Erythroblast (primary cell): ENCODE measurements around the gene BNIPL.
A peak's percentile ranks its signal among the peaks of the same experiment; 100 is the strongest.

Experiments
- DNase-seq, 2 experiments: peaks; one replicate each; lab custom pipeline; 2025; lab: John Stamatoyannopoulos, UW
- GATA1 ChIP-seq: IDR thresholded peaks from 2 replicates; pipeline ENCODE4 v1.6.1; 2011; ENCODE audit warnings: low read depth, mild to moderate bottlenecking, control low read depth, low read length, moderate library complexity
- POLR2A ChIP-seq: IDR thresholded peaks from 2 replicates; pipeline ENCODE4 v1.6.1; 2011; ENCODE audit warnings: mild to moderate bottlenecking, low read length

The BNIPL gene

DNA sequence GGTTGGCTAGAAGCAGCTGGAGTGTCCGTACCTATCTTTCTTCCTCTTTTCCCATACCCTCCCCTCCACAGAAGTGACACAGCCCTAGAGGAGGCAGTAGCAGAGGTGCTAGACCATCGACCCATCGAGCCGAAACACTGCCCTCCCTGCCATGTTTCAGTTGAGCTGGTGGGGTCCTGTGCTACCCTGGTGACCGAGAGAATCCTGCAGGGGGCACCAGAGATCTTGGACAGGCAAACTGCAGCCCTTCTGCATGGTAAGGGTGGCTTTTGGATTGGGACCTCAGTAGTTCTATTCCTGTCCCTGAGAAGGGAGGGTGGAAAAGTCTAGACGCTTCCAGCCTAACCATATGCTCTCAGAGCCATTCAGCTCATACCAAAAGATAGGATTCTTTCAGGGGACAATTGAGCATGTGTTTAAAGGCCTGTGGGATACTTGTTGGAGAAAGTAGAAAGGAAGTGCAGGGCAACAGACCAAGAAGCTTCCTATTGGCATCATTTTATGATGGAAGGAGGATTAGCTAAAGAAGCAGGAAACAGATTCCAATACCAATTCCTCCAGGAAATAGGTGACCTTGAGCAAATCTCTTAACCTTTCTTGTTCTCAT, 11.7 kb upstream of the BNIPL start:
- DNase-seq = peak; percentile 82 to 88
- TF ChIP-seq GATA1 = no peak
- no peak for TF ChIP-seq POLR2A

DNA sequence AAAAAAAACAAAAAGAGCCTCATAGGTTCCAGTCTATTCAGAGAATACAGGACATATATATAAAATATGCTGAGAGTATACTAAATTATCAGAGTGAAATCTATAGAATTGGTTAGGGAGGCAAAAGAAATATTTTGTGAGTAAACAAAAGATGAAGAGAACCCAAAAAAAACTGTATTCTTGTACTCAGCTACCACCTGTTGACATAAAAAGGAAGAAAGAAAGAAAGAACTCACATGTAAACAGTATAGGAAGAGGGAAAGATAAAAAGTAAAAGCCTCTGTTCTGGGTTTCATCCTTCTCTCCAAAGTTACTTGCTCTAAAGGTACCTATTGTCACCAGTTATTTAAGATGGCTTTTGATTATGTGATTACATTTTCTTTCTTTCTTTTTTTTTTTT, 9.9 kb upstream of the BNIPL start:
- DNase-seq = no peak
- TF ChIP-seq GATA1 = no peak
- TF ChIP-seq POLR2A = no peak

DNA sequence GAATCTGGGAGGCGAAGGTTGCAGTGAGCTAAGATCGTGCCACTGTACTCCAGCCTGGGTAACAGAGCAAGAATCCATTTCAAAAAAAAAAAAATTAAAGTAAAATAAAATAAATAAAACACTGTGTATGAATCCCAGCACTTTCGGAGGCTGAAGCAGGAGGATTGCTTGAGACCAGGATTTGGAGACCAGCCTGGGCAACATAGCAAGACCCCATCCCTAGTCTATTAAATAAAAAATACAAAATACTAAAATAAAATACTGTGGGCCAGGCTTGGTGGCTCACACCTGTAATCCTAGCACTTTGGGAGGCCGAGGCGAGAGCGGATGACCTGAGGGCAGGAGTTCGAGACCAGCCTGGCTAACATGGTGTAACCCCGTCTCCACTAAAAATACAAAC, 4.2 kb upstream of the BNIPL start:
- no peak for DNase-seq
- TF ChIP-seq GATA1 (no peak), POLR2A (no peak)

DNA sequence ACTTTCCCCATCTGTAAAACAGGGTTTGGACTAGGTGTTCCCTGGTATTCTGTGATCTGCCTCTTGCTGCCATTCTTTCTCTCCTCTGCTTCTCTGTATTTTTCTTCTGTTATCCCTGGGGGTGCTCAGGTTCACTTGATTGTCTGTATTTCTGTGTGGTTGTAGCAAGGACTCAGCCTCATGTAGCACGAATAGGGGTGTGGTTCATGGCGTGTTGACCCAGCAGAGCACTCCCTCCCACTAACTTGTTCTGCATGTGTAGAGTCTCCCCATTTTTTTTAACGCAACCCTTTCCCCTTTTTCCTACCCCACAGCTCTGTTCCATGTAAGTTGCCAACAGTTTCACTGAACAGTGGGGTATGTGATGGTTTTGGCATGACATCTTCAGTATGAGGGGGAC, 1.2 kb upstream of the BNIPL start:
- DNase-seq = no peak
- TF ChIP-seq POLR2A (no peak), GATA1 (no peak)

DNA sequence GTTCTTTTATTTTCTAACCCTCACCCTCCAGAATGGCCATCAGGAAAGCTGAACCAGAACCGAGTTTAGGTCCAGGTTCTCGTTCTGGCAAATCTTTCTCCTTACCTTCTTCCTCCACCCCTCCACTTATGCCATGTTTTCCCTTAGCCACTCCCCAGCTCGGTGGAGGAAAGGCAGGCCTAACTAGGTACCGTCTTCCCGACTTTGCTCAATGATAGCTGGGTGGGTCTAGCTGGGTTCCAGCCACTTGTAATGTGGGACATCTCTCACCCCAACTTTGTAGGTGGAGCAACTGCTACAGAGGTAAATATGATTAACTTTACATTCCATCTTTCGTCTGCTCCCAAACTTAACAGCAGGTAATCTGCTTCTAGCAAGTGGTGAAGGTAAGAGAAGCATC, 646 bp downstream of the BNIPL start:
- TF ChIP-seq POLR2A (no peak), GATA1 (no peak)
- no peak for DNase-seq

DNA sequence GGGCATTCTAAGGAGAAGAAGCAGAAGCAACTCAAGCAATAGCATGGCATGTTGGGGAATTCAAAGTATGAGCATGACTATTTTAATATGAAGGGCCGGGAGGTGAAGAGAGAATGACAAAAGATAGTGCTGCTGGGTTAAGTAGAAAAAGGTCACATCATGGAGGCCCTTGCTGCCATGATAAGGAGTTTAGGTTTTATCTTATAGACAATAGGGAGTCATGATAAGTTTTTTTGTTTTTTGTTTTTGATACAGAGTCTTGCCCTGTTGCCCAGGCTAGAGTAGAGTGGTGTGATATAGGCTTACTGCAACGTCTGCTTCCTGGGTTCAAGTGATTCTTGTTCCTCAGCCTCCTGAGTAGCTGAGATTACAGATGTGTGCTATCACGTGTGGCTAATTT, 3.1 kb downstream of the BNIPL start:
- DNase-seq = peak; percentile 22 to 76
- TF ChIP-seq GATA1 (no peak), POLR2A (no peak)

DNA sequence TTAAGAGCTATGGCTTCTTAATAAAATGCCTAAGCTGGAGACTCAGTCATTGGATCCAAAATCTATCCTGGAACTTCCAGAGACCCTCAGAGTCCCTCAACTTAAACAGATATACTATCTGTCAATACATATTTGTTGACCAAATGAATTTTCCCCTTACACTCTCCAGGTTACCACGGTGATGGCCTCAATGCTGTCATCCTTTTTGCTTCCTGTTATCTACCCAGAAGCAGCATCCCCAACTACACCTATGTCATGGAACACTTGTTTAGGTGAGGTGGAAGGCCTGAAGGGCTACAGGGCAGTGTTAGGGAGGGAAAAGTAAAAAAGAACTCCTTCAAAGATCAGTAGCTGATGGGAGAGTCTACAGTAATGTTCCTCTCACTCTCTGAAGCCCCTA, 6.8 kb downstream of the BNIPL start:
- no peak for DNase-seq
- TF ChIP-seq POLR2A (no peak), GATA1 (no peak)

DNA sequence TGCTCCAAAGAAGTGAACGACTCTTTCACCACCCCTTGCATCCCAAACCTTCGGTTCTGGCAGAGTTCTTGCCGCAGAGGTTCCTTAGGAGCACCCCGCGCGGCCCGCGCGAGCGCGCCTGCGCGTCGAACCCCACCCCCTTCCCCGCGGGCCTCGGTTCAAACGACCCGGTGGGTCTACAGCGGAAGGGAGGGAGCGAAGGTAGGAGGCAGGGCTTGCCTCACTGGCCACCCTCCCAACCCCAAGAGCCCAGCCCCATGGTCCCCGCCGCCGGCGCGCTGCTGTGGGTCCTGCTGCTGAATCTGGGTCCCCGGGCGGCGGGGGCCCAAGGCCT, 11.2 kb downstream of the BNIPL start, which contains the start of gene C1orf56:
C1orf56 (plus strand) TSS at position 161 of the 334 bp plus-strand sequence; CDS start at position 258, 97 bp downstream.
- TF ChIP-seq GATA1 = no peak
- TF ChIP-seq POLR2A = peak; percentile 41
- DNase-seq = peak; percentile 70 to 72

DNA sequence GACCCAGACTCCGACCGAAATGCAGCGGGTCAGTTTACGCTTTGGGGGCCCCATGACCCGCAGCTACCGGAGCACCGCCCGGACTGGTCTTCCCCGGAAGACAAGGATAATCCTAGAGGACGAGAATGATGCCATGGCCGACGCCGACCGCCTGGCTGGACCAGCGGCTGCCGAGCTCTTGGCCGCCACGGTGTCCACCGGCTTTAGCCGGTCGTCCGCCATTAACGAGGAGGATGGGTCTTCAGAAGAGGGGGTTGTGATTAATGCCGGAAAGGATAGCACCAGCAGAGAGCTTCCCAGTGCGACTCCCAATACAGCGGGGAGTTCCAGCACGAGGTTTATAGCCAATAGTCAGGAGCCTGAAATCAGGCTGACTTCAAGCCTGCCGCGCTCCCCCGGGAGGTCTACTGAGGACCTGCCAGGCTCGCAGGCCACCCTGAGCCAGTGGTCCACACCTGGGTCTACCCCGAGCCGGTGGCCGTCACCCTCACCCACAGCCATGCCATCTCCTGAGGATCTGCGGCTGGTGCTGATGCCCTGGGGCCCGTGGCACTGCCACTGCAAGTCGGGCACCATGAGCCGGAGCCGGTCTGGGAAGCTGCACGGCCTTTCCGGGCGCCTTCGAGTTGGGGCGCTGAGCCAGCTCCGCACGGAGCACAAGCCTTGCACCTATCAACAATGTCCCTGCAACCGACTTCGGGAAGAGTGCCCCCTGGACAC, 11.7 kb downstream of the BNIPL start:
- peak; percentile 82 to 84 for DNase-seq
- peak; percentile 30 for TF ChIP-seq POLR2A
- TF ChIP-seq GATA1 = no peak

DNA sequence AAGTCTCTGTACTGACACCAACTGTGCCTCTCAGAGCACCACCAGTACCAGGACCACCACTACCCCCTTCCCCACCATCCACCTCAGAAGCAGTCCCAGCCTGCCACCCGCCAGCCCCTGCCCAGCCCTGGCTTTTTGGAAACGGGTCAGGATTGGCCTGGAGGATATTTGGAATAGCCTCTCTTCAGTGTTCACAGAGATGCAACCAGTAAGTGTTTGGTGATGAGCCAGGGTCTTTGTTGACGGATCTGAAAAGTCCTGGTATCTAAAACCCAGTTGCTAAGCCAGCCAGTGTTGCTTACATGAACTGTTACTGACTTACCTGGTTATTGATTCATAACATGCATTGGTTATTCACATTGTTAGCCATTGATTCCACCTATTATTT, 12.3 kb downstream of the BNIPL start:
- DNase-seq = no peak

DNA sequence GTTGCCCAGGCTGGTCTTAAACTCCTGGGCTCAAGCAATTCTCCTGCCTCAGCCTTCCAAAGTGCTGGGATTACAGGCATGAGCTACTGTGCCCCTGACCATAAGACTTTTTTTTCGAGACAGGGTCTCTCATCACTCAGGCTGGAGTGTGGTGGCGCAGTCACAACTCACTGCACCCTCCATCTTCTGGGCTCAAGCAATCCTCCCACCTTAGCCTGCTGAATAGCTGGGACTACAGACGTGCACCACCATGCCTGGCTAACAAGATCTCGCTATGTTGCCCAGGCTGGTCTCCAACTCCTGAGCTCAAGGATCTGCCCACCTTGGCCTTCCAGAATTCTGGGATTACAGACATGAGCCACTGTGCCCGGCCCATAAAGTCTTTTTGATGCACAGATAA, 13.1 kb downstream of the BNIPL start:
- no peak for TF ChIP-seq GATA1
- TF ChIP-seq POLR2A = peak; percentile 28
- DNase-seq = no peak

More for the DNA sequence above, 12.3 kb downstream of the BNIPL start:
- no peak for TF ChIP-seq GATA1
- no peak for TF ChIP-seq POLR2A

DNA sequence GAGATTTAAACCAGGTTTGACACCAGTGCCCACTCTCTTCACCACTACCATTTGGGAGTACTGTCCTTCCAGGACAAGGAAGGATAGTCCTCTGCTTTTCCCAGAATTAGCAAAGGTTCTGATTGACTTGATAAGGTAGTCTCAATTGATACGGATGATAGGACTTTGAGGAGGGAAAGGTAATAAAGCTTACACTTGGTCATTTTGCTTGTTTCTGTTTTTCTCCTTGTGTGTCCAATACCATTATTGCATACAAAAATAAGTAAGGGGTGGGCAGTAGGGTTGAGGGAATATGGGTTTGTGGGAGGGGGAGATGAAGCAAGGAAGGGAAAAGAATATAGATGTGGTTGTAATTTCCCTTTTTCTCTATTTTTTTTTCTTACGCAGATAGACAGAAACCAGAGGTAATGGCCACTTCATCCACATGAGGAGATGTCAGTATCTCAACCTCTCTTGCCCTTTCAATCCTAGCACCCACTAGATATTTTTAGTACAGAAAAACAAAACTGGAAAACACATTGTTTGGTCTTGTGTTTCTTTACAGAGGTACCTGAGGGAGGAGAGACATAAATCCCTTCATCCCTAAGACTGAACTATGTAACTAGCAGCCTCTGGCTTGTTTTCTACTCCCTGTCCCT, 13.8 kb downstream of the BNIPL start:
- no peak for DNase-seq
- TF ChIP-seq POLR2A = peak; percentile 33
- TF ChIP-seq GATA1 = no peak

DNA sequence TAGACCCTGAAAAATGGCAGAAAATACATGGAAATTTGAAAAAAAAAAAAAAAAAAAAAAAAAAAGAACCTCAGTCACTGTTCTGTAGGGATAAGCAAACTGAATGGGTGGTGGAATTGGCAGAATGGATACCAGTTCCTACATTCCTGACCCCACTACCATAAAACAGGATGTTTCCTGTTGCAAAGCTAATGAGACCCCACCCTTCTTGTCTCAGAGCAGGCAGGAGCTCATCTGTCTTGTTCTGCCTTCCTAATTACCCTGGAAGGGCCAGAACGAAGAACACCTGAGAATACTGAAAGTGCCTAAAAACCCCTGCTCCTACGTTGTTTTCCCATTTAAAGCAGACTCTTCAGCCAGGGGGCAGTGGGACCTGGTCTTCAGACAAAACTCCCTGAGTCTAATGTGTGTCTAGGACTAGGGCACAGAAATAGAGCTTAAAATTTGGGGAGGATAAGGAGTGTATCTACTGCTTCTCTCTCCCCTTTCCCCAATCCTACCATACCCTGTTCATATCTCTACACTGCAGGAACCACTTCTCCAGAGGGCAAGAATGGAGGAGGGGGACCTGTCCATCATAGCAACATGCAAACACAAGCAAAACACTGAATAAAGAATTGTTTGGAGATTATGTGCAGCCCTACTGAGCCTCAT, 15.1 kb downstream of the BNIPL start:
- DNase-seq = no peak
- TF ChIP-seq POLR2A (peak; percentile 34), GATA1 (no peak)
